ENCODE results near the gene NUTM2E.
"Not testable (repeated sequence)": the region's sequence is repeated elsewhere in the genome, so short reads cannot be mapped to it uniquely, and the experiment has no call there.

GRCh38 chr10:79868023-79868422, 41.5 kb downstream of the NUTM2E start:
- not testable (repeated sequence) for TF ChIP-seq POLR2A (IDR thresholded peaks at IDR 0.05; ENCODE audit: low read depth); CTCF (IDR thresholded peaks at IDR 0.05); EP300 (IDR thresholded peaks at IDR 0.05)
